Left ventricle myocardium inferior (tissue), 1 donor: ENCODE measurements around the gene SLC25A45. TPM values are rescaled to one million over a fixed set of nuclear protein-coding genes. Genes with fewer than 3 reads are reported as not detected.

Experiments used
- DNase-seq: peaks from one replicate; pipeline ENCODE4 v3.0.0-alpha.2; 2020
- H3K27ac ChIP-seq: fragments of 200-600 bp; replicated peaks from 2 replicates; pipeline ENCODE4 v1.8.0; 2021
- H3K27me3 ChIP-seq: fragments of 200-600 bp; 2 replicates; pipeline ENCODE4 v1.8.0; 2021; ENCODE audit warnings: low read depth
- H3K36me3 ChIP-seq: fragments of 200-600 bp; 2 replicates; pipeline ENCODE4 v1.8.0; 2021
- H3K4me1 ChIP-seq: fragments of 200-600 bp; 2 replicates; pipeline ENCODE4 v1.8.0; 2021
- H3K4me3 ChIP-seq: fragments of 200-600 bp; 2 replicates; pipeline ENCODE4 v1.8.0; 2021; ENCODE audit warnings: mild to moderate bottlenecking, moderate library complexity
- H3K9me3 ChIP-seq: fragments of 200-600 bp; replicated peaks from 2 replicates; pipeline ENCODE4 v1.8.0; 2021
- CTCF ChIP-seq: fragments of 200-600 bp; IDR thresholded peaks from 2 replicates; pipeline ENCODE4 v1.8.0; 2021; ENCODE audit warnings: antibody characterized with exemption, mild to moderate bottlenecking, borderline replicate concordance
- intact Hi-C: fragments of 100-400 bp; cut with micrococcal nuclease; formaldehyde crosslinking; loops from one replicate; pipeline ENCODE4 v1.11.0; 2022
- total RNA-seq: library from RNA; stranded (reverse); fragmentation: NEBNext Ultra II Directional; extraction: Animal tissue kit (Norgen Biotek cat#: 25700); gene quantifications from one replicate; pipeline ENCODE4 v1.2.1, GENCODE V29; 2021
- donor health status: DM: no; HTN: yes; CAD: no; lungs with severe emphysema.

The SLC25A45 gene
- total RNA-seq, 1 donor from 2014 or later, result 5.0 TPM

GRCh38 chr11:65383778-65384177 lies 1.3 kb upstream of the SLC25A45 start:
- TF ChIP-seq CTCF, result no peak
- DNase-seq, result no peak
- Histone ChIP-seq H3K4me1 (peaks cover 83% of the 10 kb centered on the region), H3K4me3 (no peak overlapping the region), H3K27ac (peak overlapping the region; percentile 97), H3K36me3 (no peaks in the 10 kb centered on the region), H3K27me3 (no peaks in the 10 kb centered on the region), H3K9me3 (no peaks in the 10 kb centered on the region)
- intact Hi-C loops, result no loop called here

GRCh38 chr11:65382804-65383368 lies 440 bp upstream of the SLC25A45 start:
- intact Hi-C loops, result no loop called here
- Histone ChIP-seq H3K27ac (peak overlapping the region; percentile 97), H3K4me1 (peaks cover 74% of the 10 kb centered on the region), H3K9me3 (no peaks in the 10 kb centered on the region), H3K4me3 (peak overlapping the region; percentile 66), H3K27me3 (no peaks in the 10 kb centered on the region), H3K36me3 (no peaks in the 10 kb centered on the region)
- DNase-seq, result no peak
- no peak for TF ChIP-seq CTCF

- Histone ChIP-seq H3K36me3 (no peaks in the 10 kb centered on the region), H3K27me3 (no peaks in the 10 kb centered on the region), H3K9me3 (no peaks in the 10 kb centered on the region), H3K4me1 (peaks cover 71% of the 10 kb centered on the region), H3K27ac (peak overlapping the region; percentile 97), H3K4me3 (peak overlapping the region; percentile 66)
- no peak for TF ChIP-seq CTCF
- intact Hi-C loops, result no loop called here
- peak; percentile 48 for DNase-seq
These were observed 772 bp downstream of the SLC25A45 start for GRCh38 chr11:65381716-65382032.

GRCh38 chr11:65380460-65381119 lies 1.9 kb downstream of the SLC25A45 start:
- intact Hi-C loops, result no loop called here
- no peaks in the 10 kb centered on the region for H3K9me3 ChIP-seq
- no peaks in the 10 kb centered on the region for H3K36me3 ChIP-seq
- H3K27me3 ChIP-seq, result no peaks in the 10 kb centered on the region
- DNase-seq, result no peak
- peaks cover 62% of the 10 kb centered on the region for H3K4me1 ChIP-seq
- no peak for TF ChIP-seq CTCF
- no peak overlapping the region for H3K4me3 ChIP-seq
- peak overlapping the region; percentile 97 for H3K27ac ChIP-seq

GRCh38 chr11:65379698-65380459 lies 2.6 kb downstream of the SLC25A45 start:
- no peak for DNase-seq

More at GRCh38 chr11:65379698-65380459, 2.6 kb downstream of the SLC25A45 start:
- Histone ChIP-seq H3K9me3 (no peaks in the 10 kb centered on the region), H3K36me3 (no peaks in the 10 kb centered on the region), H3K4me1 (peaks cover 55% of the 10 kb centered on the region), H3K27me3 (no peaks in the 10 kb centered on the region), H3K27ac (peak overlapping the region; percentile 97), H3K4me3 (no peak overlapping the region)
- TF ChIP-seq CTCF, result no peak
- intact Hi-C loops, result no loop called here
